ENCODE data around the gene CDH19.

The CDH19 gene

GRCh38 chr18:66550366-66550765, 53.5 kb downstream of the CDH19 start (continued):
- TF ChIP-seq, protein P1, sequence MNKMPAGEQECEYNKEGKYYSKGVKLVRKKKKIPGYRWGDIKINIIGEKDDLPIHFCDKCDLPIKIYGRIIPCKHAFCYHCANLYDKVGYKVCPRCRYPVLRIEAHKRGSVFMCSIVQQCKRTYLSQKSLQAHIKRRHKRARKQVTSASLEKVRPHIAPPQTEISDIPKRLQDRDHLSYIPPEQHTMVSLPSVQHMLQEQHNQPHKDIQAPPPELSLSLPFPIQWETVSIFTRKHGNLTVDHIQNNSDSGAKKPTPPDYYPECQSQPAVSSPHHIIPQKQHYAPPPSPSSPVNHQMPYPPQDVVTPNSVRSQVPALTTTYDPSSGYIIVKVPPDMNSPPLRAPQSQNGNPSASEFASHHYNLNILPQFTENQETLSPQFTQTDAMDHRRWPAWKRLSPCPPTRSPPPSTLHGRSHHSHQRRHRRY (tag by site-specific recombination; IDR thresholded peaks at IDR 0.05) = no peak

- no peaks in the 10 kb centered on the region for H3K36me3 ChIP-seq (ENCODE audit: control insufficient read depth in 2 of 2, insufficient read depth in 1 of 2, low read length in 2 of 2)
- CTCF ChIA-PET = interaction anchor here (0.6 kb wide), 2 partner anchors 648 to 821 kb away, joined by 3 to 4 read pairs; no protein-coding TSS in a partner anchor
- no peaks in the 10 kb centered on the region for H3K9me3 ChIP-seq (ENCODE audit: control insufficient read depth, insufficient read depth, low read depth, low read length)
- TF ChIP-seq SALL2 (tag by site-specific recombination; IDR thresholded peaks at IDR 0.05; ENCODE audit: borderline replicate concordance) = no peak
- no peak for TF ChIP-seq ZNF521 (tag by site-specific recombination; IDR thresholded peaks at IDR 0.05)
- TF ChIP-seq ZSCAN16 (tag by site-specific recombination; IDR thresholded peaks at IDR 0.05) = no peak
- no peak for TF ChIP-seq ZNF843 (tag by site-specific recombination; IDR thresholded peaks at IDR 0.05)
- no peak for TF ChIP-seq ZNF112 (tag by site-specific recombination; IDR thresholded peaks at IDR 0.05)
- TF ChIP-seq ZNF416 (tag by site-specific recombination; IDR thresholded peaks at IDR 0.05) = no peak
- TF ChIP-seq ZSCAN23 (tag by site-specific recombination; IDR thresholded peaks at IDR 0.05) = no peak
- no peak for TF ChIP-seq ZFP69B (tag by site-specific recombination; IDR thresholded peaks at IDR 0.05)
- no peak overlapping the region for H3K4me3 ChIP-seq (ENCODE audit: low read depth, low read length)
- no peak overlapping the region for H3K27ac ChIP-seq (ENCODE audit: extremely low read depth, low read depth, low read length)
- POLR2A ChIA-PET = no interaction called here
- H3K4me1 ChIP-seq (ENCODE audit: control insufficient read depth, insufficient read depth, low read length) = no peaks in the 10 kb centered on the region
These were observed 55.1 kb downstream of the CDH19 start for GRCh38 chr18:66548747-66549146.

GRCh38 chr18:66534110-66534509, 69.8 kb downstream of the CDH19 start:
- H3K36me3 ChIP-seq (ENCODE audit: control insufficient read depth in 2 of 2, insufficient read depth in 1 of 2, low read length in 2 of 2) = no peaks in the 10 kb centered on the region
- H3K27ac ChIP-seq (ENCODE audit: extremely low read depth, low read depth, low read length) = no peak overlapping the region
- ChIA-PET POLR2A (no interaction called here), CTCF (interaction anchor here (0.6 kb wide), 1 partner anchor 16 kb away, joined by 3 read pairs; no protein-coding TSS in a partner anchor)
- no peak overlapping the region for H3K4me3 ChIP-seq (ENCODE audit: low read depth, low read length)
- H3K9me3 ChIP-seq (ENCODE audit: control insufficient read depth, insufficient read depth, low read depth, low read length) = no peaks in the 10 kb centered on the region
- H3K4me1 ChIP-seq (ENCODE audit: control insufficient read depth, insufficient read depth, low read length) = no peaks in the 10 kb centered on the region
- TF ChIP-seq ZNF114 (tag by site-specific recombination; IDR thresholded peaks at IDR 0.05) = no peak
- TF ChIP-seq PRDM4 (tag by site-specific recombination; IDR thresholded peaks at IDR 0.05) = no peak
- TF ChIP-seq ZNF701 (tag by site-specific recombination; IDR thresholded peaks at IDR 0.05) = no peak
- no peak for TF ChIP-seq ZNF600 (tag by site-specific recombination; IDR thresholded peaks at IDR 0.05)
- no peak for TF ChIP-seq ZBTB20 (tag by site-specific recombination; IDR thresholded peaks at IDR 0.05)
- TF ChIP-seq ZNF704 (tag by site-specific recombination; IDR thresholded peaks at IDR 0.05) = no peak
- no peak for TF ChIP-seq ZNF280C (tag by site-specific recombination; IDR thresholded peaks at IDR 0.05)
- TF ChIP-seq ZNF10 (tag by site-specific recombination; IDR thresholded peaks at IDR 0.05) = no peak
- no peak for TF ChIP-seq ZNF121 (tag by site-specific recombination; IDR thresholded peaks at IDR 0.05)
- no peak for TF ChIP-seq ZNF174 (tag by site-specific recombination; IDR thresholded peaks at IDR 0.05)
- TF ChIP-seq, protein P2, sequence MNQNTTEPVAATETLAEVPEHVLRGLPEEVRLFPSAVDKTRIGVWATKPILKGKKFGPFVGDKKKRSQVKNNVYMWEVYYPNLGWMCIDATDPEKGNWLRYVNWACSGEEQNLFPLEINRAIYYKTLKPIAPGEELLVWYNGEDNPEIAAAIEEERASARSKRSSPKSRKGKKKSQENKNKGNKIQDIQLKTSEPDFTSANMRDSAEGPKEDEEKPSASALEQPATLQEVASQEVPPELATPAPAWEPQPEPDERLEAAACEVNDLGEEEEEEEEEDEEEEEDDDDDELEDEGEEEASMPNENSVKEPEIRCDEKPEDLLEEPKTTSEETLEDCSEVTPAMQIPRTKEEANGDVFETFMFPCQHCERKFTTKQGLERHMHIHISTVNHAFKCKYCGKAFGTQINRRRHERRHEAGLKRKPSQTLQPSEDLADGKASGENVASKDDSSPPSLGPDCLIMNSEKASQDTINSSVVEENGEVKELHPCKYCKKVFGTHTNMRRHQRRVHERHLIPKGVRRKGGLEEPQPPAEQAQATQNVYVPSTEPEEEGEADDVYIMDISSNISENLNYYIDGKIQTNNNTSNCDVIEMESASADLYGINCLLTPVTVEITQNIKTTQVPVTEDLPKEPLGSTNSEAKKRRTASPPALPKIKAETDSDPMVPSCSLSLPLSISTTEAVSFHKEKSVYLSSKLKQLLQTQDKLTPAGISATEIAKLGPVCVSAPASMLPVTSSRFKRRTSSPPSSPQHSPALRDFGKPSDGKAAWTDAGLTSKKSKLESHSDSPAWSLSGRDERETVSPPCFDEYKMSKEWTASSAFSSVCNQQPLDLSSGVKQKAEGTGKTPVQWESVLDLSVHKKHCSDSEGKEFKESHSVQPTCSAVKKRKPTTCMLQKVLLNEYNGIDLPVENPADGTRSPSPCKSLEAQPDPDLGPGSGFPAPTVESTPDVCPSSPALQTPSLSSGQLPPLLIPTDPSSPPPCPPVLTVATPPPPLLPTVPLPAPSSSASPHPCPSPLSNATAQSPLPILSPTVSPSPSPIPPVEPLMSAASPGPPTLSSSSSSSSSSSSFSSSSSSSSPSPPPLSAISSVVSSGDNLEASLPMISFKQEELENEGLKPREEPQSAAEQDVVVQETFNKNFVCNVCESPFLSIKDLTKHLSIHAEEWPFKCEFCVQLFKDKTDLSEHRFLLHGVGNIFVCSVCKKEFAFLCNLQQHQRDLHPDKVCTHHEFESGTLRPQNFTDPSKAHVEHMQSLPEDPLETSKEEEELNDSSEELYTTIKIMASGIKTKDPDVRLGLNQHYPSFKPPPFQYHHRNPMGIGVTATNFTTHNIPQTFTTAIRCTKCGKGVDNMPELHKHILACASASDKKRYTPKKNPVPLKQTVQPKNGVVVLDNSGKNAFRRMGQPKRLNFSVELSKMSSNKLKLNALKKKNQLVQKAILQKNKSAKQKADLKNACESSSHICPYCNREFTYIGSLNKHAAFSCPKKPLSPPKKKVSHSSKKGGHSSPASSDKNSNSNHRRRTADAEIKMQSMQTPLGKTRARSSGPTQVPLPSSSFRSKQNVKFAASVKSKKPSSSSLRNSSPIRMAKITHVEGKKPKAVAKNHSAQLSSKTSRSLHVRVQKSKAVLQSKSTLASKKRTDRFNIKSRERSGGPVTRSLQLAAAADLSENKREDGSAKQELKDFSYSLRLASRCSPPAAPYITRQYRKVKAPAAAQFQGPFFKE (tag by site-specific recombination; IDR thresholded peaks at IDR 0.05; ENCODE audit: borderline replicate concordance) = no peak

Data from HEK293 (cell line).